ENCODE data around the gene CRIM1. TPM values are rescaled to one million over a fixed set of nuclear protein-coding genes. Genes with fewer than 3 reads are reported as not detected.
A peak's percentile ranks its signal among the peaks of the same experiment; 100 is the strongest.

CRIM1 gene
- total and polyA plus RNA-seq, 12 donors: 14.1 to 83.6 (median 54.8) TPM

- Histone ChIP-seq H3K4me1 (peaks cover 14 to 74% (median 50%) of the 10 kb centered on the region in 9 donors), H3K36me3 (peaks cover 0 to 3% (median 0%) of the 10 kb centered on the region in 9 donors), H3K4me3 (no peak overlapping the region), H3K27me3 (no peaks in the 10 kb centered on the region), H3K27ac (peak overlapping the region in 1 of 10 donors; percentile 11), H3K9me3 (no peaks in the 10 kb centered on the region)
- 80 to 82% methylated on average over 5 of the region's 5 CpGs for WGBS, 2 donors
- TF ChIP-seq CTCF (IDR thresholded peaks at IDR 0.05): no peak
- ATAC-seq (peak in 1 of 8 donors; percentile 17), DNase-seq (no peak)
- intact Hi-C loops (cut with DNase I): no loop called here
Measured at GRCh38 chr2:36489281-36489680, 133.7 kb downstream of the CRIM1 start.

GRCh38 chr2:36490749-36491148 is 135.2 kb downstream of the CRIM1 start:
- peak overlapping the region in 1 of 10 donors; percentile 0 for H3K27ac ChIP-seq
- peaks cover 9 to 59% (median 35%) of the 10 kb centered on the region in 9 donors for H3K4me1 ChIP-seq
- H3K9me3 ChIP-seq: no peaks in the 10 kb centered on the region
- no peaks in the 10 kb centered on the region for H3K36me3 ChIP-seq
- intact Hi-C loops (cut with DNase I): no loop called here
- WGBS, 2 donors: 79 to 87% methylated on average over 4 of the region's 4 CpGs
- H3K4me3 ChIP-seq: no peak overlapping the region
- TF ChIP-seq CTCF (IDR thresholded peaks at IDR 0.05): no peak
- ATAC-seq (no peak), DNase-seq (no peak)
- H3K27me3 ChIP-seq: no peaks in the 10 kb centered on the region

- WGBS, 2 donors: 62 to 66% methylated on average over 6 of the region's 6 CpGs
- H3K4me1 ChIP-seq: peaks cover under 1 to 43% (median 19%) of the 10 kb centered on the region in 9 donors
- H3K36me3 ChIP-seq: no peaks in the 10 kb centered on the region
- intact Hi-C loops (cut with DNase I): no loop called here
- no peak for TF ChIP-seq CTCF (IDR thresholded peaks at IDR 0.05)
- DNase-seq (no peak), ATAC-seq (peak in 4 of 8 donors; percentile 22 to 57 (median 50))
- H3K27ac ChIP-seq: peak overlapping the region in 6 of 10 donors; percentile 2 to 64 (median 27)
- no peaks in the 10 kb centered on the region for H3K27me3 ChIP-seq
- H3K4me3 ChIP-seq: no peak overlapping the region
- no peaks in the 10 kb centered on the region for H3K9me3 ChIP-seq
Measured at GRCh38 chr2:36492216-36492945, 136.8 kb downstream of the CRIM1 start.

- TF ChIP-seq CTCF (IDR thresholded peaks at IDR 0.05): no peak
- no peaks in the 10 kb centered on the region for H3K36me3 ChIP-seq
- H3K9me3 ChIP-seq: no peaks in the 10 kb centered on the region
- peak in 4 of 8 donors; percentile 23 to 45 (median 33) for ATAC-seq
- H3K4me3 ChIP-seq: no peak overlapping the region
- no peaks in the 10 kb centered on the region for H3K27me3 ChIP-seq
- peaks cover 0 to 40% (median 12%) of the 10 kb centered on the region in 9 donors for H3K4me1 ChIP-seq
- no peak for DNase-seq
- intact Hi-C loops (cut with DNase I): no loop called here
- H3K27ac ChIP-seq: peak overlapping the region in 4 of 10 donors; percentile 20 to 64 (median 44)
Measured at GRCh38 chr2:36493306-36493705, 137.7 kb downstream of the CRIM1 start.
